Esophagus squamous epithelium (tissue), 5 donors: Measurements from ENCODE around the gene OR51L1. TPM values are rescaled to one million over a fixed set of nuclear protein-coding genes. Genes with fewer than 3 reads are reported as not detected.

Source experiments
- DNase-seq: peaks from one replicate; lab custom pipeline; 2025; lab: John Stamatoyannopoulos, UW
- H3K27ac ChIP-seq, 4 donors: fragments of 200-600 bp; sonication (generic); one replicate each; pipeline ENCODE4 v1.5.1; 2016 to 2019; ENCODE audit warnings: mild to moderate bottlenecking in 1 of 4
- H3K27me3 ChIP-seq, 4 donors: fragments of 200-600 bp; sonication (generic); 1 replicate in 3 of 4; 2 replicates in 1 of 4; pipeline versions ENCODE4 v1.5.1 to v1.6.0; 2017 to 2021; ENCODE audit warnings: antibody characterized with exemption in 1 of 4
- H3K36me3 ChIP-seq, 3 donors: fragments of 200-600 bp; sonication (generic); one replicate each; pipeline ENCODE4 v1.5.1; 2016 to 2019
- H3K4me1 ChIP-seq, 3 donors: fragments of 200-600 bp; sonication (generic); one replicate each; pipeline ENCODE4 v1.5.1; 2017 to 2019
- H3K4me3 ChIP-seq, 4 donors: fragments of 200-600 bp; sonication (generic); 1 replicate in 3 of 4; 2 replicates in 1 of 4; pipeline ENCODE4 v1.5.1; 2016 to 2019; ENCODE audit warnings: mild to moderate bottlenecking in 2 of 4, moderate library complexity in 1 of 4
- H3K9me3 ChIP-seq, 3 donors: fragments of 200-600 bp; sonication (generic); one replicate each; pipeline ENCODE4 v1.5.1; 2016 to 2019
- CTCF ChIP-seq, 6 experiments: fragments of 450-650 bp in 4 of 6; fragments of 200-600 bp in 2 of 6; sonication (generic) in 2 of 6; IDR thresholded peaks; one replicate each; pipeline ENCODE4 v1.5.1; 2016 to 2019; ENCODE audit warnings: antibody characterized with exemption in 6 of 6, mild to moderate bottlenecking in 4 of 6, moderate library complexity in 4 of 6
- POLR2A ChIP-seq, 4 donors: fragments of 450-650 bp; IDR thresholded peaks; one replicate each; pipeline ENCODE4 v1.6.1; 2017; ENCODE audit warnings: antibody characterized with exemption in 4 of 4, mild to moderate bottlenecking in 4 of 4, moderate library complexity in 3 of 4
- WGBS, 2 donors: methylation state at CpG; one replicate each; pipeline ENCODE4 v1.1.5; 2018; 5-methylcytosine and 5-hydroxymethylcytosine counted together
- intact Hi-C: fragments of 100-400 bp; cut with DNase I; formaldehyde crosslinking; loops from one replicate; pipeline ENCODE4 v1.15.0; 2022
- total RNA-seq, 4 donors: library from RNA; depleted of rRNA; stranded (reverse); fragments of >200 nt; gene quantifications; one replicate each; pipeline ENCODE4 v1.1.0, GENCODE V29; 2016
- donor health status: DM: yes; HTN: yes; CAD: no.

The OR51L1 gene
- total RNA-seq, 4 donors from 2014 or later, result not detected

- Histone ChIP-seq H3K9me3 (no peaks in the 10 kb centered on the region), H3K27me3 (no peaks in the 10 kb centered on the region), H3K4me3 (no peak overlapping the region), H3K36me3 (no peaks in the 10 kb centered on the region), H3K27ac (no peak overlapping the region), H3K4me1 (no peaks in the 10 kb centered on the region)
- intact Hi-C loops, result no loop called here
- TF ChIP-seq POLR2A (IDR thresholded peaks at IDR 0.05), result no peak
- no peak for TF ChIP-seq CTCF (IDR thresholded peaks at IDR 0.05)
- no peak for DNase-seq
- 62 to 75% methylated on average over 1 of the region's 1 CpG for WGBS, 2 donors
Measured at GRCh38 chr11:4962816-4963215, 31.8 kb upstream of the OR51L1 start.

- intact Hi-C loops, result no loop called here
- H3K27ac ChIP-seq, result no peak overlapping the region
- H3K9me3 ChIP-seq, result no peaks in the 10 kb centered on the region
- H3K27me3 ChIP-seq, result no peaks in the 10 kb centered on the region
- TF ChIP-seq POLR2A (IDR thresholded peaks at IDR 0.05) (no peak), CTCF (IDR thresholded peaks at IDR 0.05) (no peak)
- no peaks in the 10 kb centered on the region for H3K36me3 ChIP-seq
- 63 to 78% methylated on average over 5 of the region's 5 CpGs for WGBS, 2 donors
- H3K4me3 ChIP-seq, result no peak overlapping the region
- no peak for DNase-seq
- no peaks in the 10 kb centered on the region for H3K4me1 ChIP-seq
Measured at GRCh38 chr11:4975436-4975835, 19.2 kb upstream of the OR51L1 start.

- Histone ChIP-seq H3K4me1 (no peaks in the 10 kb centered on the region), H3K36me3 (no peaks in the 10 kb centered on the region), H3K9me3 (no peaks in the 10 kb centered on the region), H3K27ac (no peak overlapping the region), H3K27me3 (no peaks in the 10 kb centered on the region), H3K4me3 (no peak overlapping the region)
- DNase-seq, result no peak
- TF ChIP-seq CTCF (IDR thresholded peaks at IDR 0.05) (no peak), POLR2A (IDR thresholded peaks at IDR 0.05) (no peak)
- intact Hi-C loops, result no loop called here
- WGBS, 2 donors, result 38 to 44% methylated on average over 3 of the region's 3 CpGs
Measured at GRCh38 chr11:4979036-4979435, 15.6 kb upstream of the OR51L1 start.

- Histone ChIP-seq H3K9me3 (no peaks in the 10 kb centered on the region), H3K27ac (no peak overlapping the region), H3K4me1 (no peaks in the 10 kb centered on the region), H3K27me3 (no peaks in the 10 kb centered on the region), H3K4me3 (no peak overlapping the region), H3K36me3 (no peaks in the 10 kb centered on the region)
- no peak for DNase-seq
- 48 to 49% methylated on average over 3 of the region's 3 CpGs for WGBS, 2 donors
- TF ChIP-seq POLR2A (IDR thresholded peaks at IDR 0.05), result no peak
- no peak for TF ChIP-seq CTCF (IDR thresholded peaks at IDR 0.05)
- intact Hi-C loops, result no loop called here
Measured at GRCh38 chr11:4982678-4983077, 12.0 kb upstream of the OR51L1 start.

- H3K36me3 ChIP-seq, result no peaks in the 10 kb centered on the region
- H3K9me3 ChIP-seq, result no peaks in the 10 kb centered on the region
- no peak overlapping the region for H3K4me3 ChIP-seq
- WGBS, 2 donors, result 42 to 54% methylated on average over 6 of the region's 6 CpGs
- H3K4me1 ChIP-seq, result no peaks in the 10 kb centered on the region
- H3K27me3 ChIP-seq, result no peaks in the 10 kb centered on the region
- intact Hi-C loops, result no loop called here
- no peak for TF ChIP-seq CTCF (IDR thresholded peaks at IDR 0.05)
- TF ChIP-seq POLR2A (IDR thresholded peaks at IDR 0.05), result no peak
- no peak for DNase-seq
- H3K27ac ChIP-seq, result no peak overlapping the region
Measured at GRCh38 chr11:4983841-4984240, 10.8 kb upstream of the OR51L1 start.
